Measurements from ENCODE around the gene UNC13B.
"Not testable (repeated sequence)": the region's sequence is repeated elsewhere in the genome, so short reads cannot be mapped to it uniquely, and the experiment has no call there.

UNC13B gene

DNA sequence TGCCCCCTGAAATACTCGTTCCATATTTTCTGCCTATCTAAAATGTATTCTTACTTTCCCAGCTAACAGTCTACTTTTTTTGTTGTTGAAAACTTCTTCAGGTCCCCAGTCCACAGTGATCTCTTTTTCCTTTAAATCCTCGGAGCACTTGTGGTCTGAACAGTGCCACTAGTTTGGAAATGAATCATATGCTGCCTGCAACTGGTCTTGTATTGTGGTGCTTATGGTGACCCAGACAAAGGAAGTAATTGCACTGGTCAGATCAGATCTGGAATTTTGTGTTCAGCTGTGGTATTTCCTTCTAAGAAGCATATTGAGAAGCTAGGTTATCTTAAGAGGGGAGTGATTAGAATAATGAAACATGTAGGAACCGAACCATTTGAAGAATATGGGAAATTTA, 2.9 kb downstream of the UNC13B start:
- no peak for DNase-seq

DNA sequence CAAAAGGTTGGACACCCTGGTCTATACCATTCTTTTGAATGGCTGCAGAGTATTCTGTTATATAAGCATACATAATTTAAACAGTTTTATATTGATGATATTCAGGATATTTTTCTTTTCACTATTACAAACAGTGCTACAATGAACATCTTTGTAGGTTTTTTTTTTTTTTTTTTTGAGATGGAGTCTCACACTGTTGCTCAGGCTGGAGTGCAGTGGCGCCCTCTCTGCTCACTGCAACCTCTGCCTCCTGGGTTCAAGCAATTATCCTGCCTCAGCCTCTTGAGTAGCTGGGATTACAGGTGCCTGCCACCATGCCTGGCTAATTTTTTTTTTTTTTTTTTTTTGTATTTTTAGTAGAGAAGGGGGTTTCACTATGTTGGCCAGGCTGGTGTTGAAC, 5.6 kb downstream of the UNC13B start:
- DNase-seq = not testable (repeated sequence)

DNA sequence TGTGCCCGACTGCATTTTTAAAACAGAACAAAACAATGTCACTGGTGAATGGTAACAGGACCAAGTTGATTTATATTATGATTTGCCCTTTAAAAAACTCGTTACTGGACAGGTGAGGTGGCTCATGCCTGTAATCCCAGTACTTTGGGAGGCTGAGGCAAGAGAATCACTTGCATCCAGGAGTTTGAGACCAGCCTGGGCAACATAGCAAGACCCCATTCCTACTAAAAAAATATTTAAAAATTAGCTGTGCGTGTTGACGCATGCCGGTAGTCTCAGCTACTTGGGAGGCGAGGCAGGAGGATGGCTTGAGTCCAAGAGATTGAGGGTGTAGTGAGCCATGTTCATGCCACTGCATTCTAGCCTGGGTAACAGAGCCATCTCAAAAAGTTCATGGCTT, 7.2 kb downstream of the UNC13B start:
- DNase-seq = no peak

DNA sequence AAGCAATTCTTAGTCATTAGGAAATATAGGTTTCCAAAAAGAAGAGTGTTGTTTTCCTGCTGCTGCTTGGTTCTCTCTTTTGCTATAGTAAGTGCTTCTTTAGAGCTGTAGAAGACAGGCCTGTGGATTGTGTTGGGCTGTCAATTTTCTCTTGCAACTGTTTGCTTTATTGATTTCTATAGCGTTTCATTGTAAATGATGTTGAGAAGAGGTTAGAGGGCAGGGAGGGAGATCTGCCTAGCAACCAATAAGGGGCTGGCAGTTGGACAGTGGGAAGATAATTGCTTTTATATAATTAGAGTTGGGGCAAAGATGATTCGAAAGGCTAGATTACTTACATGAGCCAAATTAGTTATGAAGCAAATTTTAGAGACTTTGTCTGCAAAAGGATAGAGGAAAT, 11.1 kb downstream of the UNC13B start:
- peak; percentile 8 for DNase-seq

DNA sequence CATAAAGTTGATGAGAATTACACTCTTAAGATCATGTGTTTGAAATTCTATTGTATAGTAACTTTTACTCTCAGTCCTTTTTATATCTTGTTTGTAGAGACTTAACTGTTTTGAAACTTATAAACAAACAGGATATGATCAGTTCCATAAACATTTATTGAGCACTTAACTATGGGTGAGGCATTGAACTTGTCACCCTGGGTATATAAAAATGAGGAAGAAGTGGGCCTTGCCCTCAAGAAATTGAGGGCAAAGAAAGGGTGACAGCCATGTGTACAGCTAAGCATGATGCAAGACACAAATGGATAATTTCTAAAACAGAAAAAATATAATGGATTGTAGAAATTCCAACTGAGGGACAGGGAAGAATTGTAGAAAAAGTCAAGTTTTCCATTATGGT, 15.7 kb downstream of the UNC13B start:
- DNase-seq = no peak

DNA sequence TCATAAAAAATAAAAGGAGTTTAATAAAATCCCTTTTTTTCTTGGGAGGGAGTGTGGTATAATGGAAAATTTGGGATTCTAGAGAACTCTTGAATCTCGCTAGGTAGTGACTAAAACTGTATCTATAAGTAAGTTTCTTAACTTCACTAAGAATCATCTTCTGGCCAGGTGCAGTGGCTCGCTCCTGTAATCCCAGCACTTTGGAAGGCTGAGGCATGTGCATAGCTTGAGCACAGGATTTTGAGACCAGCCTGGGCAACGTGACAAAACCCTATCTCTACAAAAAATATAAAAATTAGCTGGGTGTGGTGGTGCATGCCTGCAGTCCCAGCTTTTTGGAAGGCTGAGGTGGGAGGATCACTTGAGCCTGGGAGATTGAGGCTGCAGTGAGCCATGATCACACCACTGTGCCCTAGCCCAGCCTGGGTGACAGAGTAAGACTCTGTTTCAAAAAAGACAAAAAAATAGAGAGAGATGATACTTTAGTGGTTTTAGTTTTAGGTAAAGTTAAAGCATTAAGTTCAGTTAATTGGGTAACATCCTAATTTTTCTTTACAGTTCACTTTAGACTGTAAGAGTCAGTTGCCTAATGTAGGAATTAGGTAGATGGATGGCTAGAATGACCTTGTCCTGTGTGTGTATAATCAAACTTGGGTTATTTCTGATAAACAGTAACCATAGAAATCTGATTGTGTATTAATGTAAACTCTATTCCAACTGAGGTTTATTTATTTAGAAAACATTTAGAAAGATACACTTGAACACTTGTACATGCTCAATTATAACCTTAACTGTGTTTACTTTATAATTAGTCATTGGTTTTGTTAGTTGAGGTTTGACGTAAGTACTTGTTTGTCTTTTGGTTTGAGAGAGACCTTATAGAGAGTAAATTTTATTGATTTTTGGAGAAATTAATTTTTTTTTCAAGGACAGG, 17.8 kb downstream of the UNC13B start:
- no peak for DNase-seq

DNA sequence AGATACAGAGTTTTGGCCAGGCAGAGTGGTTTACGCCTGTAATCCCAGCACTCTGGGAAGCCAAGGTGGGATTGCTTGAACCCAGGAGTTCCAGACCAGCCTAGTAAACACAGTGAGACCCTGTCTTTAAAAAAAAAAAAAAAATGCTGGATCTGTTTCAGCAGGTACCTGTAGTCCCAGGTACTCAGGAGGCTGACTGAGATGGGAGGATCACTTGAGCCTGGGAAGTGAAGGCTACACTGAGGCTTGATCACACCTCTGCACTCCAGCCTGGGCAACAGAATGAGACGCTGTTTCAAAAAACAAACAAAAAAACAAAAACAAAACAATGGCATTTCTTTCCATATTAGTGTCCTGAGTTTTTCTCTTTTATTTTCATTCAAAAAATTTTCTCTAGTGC, 19.0 kb downstream of the UNC13B start:
- DNase-seq = no peak

DNA sequence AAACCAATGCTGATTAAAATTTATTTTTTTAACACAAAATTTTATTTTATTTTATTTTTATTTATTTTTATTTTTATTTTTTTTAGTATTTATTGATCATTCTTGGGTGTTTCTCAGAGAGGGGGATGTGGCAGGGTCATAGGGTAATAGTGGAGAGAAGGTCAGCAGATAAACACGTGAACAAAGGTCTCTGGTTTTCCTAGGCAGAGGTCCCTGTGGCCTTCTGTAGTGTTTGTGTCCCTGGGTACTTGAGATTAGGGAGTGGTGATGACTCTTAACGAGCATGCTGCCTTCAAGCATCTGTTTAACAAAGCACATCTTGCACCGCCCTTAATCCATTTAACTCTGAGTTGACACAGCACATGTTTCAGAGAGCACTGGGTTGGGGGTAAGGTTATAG, 20.6 kb downstream of the UNC13B start:
- DNase-seq = not testable (repeated sequence)

DNA sequence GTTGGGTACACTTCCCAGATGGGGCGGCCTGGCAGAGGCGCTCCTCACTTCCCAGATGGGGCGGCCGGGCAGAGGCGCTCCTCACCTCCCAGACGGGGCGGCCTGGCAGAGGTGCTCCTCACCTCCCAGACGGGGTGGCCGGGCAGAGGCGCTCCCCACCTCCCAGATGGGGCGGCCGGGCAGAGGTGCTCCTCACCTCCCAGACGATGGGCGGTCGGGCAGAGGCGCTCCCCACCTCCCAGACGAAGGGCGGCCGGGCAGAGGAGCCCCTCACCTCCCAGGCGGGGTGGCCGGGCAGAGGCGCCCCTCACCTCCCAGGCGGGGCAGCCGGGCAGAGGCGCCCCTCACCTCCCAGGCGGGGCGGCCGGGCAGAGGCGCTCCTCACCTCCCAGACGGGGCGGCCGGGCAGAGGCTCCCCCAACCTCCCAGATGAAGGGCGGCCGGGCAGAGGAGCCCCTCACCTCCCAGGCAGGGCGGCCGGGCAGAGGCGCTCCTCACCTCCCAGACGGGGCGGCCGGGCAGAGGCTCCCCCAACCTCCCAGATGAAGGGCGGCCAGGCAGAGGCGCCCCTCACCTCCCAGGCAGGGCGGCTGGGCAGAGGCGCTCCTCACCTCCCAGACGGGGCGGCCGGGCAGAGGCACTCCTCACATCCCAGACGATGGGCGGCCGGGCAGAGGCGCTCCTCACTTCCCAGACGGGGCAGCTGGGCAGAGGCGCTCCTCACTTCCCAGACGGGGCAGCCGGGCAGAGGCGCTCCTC, 21.4 kb downstream of the UNC13B start:
- not testable (repeated sequence) for DNase-seq

DNA sequence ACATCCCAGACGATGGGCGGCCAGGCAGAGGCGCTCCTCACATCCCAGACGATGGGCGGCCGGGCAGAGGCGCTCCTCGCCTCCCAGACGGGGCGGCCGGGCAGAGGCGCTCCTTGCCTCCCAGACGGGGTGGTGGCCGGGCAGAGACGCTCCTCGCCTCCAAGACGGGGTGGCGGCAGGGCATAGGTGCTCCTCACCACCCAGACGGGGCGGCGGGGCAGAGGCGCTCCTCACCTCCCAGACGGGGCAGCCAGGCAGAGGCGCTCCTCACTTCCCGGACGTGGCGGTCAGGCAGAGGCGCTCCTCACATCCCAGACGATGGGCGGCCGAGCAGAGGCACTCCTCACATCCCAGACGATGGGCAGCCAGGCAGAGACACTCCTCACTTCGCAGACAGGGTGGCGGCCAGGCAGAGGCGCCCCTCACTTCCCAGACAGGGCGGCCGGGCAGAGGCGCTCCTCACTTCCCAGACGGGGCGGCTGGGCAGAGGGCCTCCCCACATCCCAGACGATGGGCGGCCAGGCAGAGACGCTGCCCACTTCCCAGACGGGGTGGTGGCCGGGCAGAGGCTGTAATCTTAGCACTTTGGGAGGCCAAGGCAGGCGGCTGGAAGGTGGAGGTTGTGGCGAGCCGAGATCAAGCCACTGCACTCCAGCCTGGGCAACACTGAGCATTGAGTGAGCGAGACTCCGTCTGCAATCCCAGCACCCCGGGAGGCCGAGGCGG, 22.1 kb downstream of the UNC13B start:
- not testable (repeated sequence) for DNase-seq

DNA sequence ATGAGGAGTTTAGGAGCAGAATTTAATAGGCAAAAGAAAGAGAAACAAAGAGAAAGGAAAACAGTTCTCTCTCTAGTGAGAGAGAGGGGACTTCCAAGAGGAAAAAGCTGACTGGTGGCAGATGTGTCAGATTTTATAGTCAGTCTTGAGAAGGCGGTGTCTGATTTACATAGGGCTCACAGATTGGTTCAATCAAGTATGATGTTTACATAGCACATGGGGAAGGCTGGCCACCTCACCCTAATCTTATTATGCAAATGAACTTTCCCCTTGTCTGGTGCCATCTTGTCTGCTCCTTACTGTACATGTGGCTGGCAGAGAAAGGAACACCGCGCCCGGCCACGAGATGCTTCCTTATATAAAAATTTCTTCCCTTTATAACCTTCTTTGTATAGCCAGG, 24.7 kb downstream of the UNC13B start:
- no peak for DNase-seq

DNA sequence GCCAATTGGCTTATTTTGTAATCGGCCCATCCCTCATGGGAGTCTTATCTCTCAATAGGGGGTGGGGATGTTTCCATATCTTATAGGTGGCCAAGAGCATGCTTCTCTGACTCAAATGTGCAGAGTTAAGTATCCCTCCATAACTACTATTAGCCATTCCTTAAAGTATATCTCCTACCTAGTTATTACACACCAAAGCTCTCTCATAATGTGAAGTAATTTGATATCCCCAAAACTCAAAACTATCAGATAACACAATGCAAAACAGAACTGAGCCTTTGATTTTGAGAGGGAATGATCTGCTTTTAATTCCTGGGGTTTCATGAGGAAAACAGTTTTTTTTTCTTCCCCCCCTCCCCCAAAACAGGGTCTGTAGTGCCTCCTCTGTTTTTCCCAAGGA, 28.4 kb downstream of the UNC13B start:
- DNase-seq = no peak

DNA sequence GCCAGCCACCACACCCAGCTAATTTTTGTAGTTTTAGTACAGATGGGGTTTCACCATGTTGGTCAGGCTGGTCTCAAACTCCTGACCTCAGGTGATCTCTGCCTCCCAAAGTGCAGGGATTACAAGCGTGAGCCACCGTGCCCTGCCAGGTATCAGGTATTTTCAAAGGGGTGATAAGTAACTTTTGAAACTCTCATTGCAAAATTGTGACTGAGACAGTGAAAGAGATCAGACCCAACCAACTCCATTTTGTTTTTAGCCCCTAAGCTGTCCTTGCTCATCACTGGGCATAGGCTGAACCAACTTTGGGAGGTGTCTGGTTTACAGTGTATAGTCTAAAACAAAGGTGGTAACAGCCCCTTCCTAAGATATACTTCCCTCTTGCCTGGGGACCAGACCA, 29.3 kb downstream of the UNC13B start:
- no peak for DNase-seq

DNA sequence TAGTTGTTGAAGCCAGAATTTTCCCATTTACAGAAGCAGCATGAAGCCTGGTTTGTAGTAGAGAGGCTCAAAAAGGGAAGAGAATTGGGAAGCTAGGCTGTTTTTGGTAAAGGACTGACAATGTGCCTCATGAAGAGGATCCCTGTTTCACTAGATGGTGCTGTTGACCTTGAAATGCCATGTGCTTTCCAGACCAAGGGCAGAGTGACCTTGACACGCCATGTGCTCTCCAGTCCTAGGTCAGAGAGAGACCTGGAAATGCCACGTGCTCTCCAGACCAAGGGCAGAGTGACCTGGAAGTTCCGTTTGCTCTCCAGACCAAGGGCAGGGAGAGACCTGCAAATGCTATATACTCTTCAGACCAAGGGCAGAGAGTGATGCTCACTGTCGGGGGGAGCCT, 32.0 kb downstream of the UNC13B start:
- no peak for DNase-seq

DNA sequence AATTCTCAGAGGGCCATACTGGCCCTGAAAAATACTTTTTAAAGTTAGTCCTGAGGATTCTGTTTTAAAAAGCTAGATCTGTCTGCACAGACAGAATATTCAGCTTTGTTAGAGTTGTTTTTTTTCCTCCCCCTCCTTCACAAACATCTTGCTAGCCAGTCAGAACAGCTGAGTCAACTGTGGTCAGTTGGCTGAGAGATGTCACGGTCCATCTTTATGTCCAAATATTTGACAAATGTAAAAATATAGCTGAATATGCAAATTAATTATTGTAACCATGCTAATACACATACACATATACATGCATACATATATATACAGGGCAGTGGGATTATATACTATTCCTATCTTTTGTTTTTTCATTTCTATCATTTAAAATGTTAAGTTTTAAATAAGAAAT, 33.9 kb downstream of the UNC13B start:
- DNase-seq = no peak

DNA sequence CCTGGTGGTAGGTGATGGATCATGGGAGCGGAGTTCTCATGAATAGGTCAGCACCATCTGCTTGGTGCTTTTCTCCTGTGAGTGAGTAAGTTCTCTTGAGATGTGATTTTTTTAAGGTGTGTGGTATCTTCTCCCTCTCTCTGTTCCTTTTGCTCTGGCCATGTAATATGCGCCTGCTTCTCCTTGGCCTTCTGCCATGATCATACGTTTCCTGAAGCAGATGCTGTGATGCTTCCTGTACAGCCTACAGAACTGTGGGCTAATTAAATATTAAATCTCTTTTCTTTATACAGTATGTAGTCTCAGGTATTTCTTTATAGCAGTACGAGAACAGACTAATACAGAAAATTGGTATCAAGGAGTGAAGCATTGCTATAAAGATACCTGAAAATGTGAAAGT, 36.4 kb downstream of the UNC13B start:
- DNase-seq = no peak

DNA sequence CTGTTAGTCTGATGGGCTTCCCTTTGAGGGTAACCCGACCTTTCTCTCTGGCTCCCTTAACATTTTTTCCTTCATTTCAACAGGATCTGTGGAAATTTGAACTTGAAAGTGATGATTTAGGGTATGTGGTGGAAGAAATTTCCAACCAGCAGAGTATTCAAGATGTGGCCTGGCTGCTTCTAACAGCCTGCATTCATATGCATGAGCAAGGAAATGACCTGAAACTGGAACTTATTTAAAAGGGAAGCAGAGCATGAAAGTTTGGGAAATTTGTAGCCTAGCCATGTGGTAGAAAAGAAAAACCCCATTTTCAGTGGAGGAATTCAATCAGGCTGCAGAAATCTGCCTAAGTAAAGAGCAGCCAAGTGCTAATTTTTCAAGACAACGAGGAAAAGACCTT, 41.7 kb downstream of the UNC13B start:
- peak; percentile 2 for DNase-seq

DNA sequence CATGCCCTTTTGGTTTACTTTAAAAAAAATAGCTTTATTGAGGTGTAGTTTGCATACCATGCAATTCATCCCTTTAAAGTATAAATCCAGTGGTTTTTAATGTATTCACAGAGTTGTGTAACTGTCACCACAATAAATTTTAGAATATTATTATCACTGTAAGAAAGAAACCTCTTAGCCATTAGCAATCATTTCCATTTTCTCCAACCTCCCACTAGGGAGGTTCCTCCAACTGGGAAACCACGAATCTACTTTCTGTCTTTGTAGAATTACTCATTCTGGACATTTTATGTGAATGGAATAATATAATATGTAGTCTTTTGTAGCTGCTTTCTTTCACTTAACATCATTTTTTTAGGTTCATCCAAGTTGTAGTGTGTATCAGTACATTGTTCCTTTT, 43.5 kb downstream of the UNC13B start:
- DNase-seq = no peak

DNA sequence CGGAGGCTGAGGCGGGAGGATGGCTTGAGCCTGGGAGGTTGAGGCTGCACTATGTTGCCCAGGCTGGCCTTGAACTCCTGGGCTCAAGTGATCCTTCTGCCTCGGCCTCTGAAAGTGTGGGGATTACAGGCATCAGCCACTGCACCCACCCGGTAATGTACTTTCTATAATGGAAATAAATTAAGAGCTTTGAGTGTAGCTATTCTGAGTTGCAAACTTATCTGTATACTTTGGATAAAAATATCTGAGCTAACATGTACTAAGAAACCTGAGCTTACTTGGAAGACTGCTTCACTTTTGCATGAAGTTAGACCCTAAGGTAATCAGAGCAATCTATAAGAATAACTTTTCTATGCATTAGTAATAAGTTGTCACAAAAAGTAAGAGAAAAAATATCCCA, 50.0 kb downstream of the UNC13B start:
- no peak for DNase-seq

DNA sequence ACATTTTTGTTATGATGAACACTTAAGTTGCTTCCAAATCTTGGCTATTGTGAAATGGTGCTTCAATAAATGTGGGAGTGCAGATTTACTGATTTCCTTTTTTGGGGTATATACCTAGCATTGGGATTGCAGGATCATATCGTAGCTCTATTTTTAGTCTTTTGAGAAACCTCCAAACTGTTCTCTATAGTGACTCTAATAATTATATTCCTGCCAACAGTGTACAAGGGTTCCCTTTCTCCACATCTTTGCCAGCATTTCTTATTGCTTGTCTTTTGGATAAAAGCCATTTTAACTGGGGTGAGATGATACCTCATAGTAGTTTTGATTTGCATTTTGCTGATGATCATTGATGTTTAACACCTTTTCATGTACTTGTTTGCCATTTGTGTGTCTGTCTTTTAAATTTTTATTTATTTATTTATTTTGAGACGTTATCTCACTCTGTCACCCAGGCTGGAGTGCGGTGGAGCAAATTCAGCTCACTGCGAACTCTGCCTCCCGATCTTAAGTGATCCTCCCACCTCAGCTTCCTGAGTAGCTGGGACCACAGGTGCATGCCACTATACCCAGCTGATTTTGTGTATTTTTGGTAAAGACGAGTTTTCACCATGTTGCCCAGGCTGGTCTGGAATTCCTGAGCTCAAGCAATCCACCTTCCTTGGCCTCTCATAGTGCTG, 59.0 kb downstream of the UNC13B start:
- no peak for DNase-seq

DNA sequence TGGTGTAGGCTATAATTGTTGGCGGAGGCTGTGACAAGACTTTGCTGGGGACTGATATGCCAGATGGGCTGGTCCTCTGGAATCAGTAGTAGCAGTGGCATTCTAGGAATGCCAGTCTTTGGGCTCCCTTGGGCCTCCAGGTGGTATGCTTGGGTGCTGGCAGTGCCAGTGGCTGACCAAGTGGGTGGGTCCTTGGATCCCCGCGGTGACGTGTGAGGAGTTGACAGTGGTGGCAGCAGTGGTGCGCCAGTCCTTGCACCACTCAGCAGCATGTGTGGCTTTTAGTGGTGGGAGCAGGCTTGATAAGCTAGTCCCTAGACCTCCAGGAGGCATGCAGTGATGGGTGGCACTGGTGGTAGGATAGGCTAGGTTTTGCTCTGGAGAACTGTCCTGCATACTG, 63.9 kb downstream of the UNC13B start:
- no peak for DNase-seq

DNA sequence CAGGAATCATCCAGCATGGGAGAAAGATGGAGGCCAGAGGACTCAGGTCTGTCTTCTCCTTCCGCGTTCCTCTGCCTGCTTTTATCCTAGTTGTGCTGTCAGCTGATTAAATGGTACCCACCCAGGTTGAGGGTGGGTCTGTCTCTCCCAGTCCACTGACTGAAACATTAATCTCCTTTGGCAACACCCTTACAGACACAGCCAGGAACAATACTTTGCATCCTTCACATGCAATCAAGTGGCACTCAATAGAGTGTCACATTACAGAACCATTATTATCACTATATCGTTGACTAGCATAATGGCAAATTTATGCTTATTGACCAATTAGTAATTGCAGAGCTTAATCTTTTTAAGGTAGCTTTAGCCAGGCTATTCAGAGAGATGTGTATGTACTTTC, 64.8 kb downstream of the UNC13B start:
- DNase-seq = no peak

DNA sequence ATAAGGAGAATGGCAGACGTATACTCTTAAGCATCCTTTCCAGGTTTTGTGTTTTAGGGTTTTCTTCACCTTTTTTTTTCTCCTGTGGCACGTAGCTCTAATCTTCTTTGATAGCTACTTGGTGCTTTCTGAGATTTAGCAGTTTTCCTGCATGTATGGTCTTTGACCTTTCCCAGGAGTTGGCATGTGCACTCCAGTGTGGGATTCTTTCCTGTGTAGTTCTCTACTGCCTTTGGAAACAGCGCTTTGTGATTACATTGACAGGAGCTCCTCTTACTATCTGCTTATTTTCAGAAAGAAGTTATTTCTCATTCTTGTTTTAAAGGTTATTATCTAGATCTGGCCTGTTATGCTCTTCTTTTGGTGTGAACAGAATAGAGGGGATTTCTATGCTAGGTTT, 65.5 kb downstream of the UNC13B start:
- DNase-seq = no peak
